Endothelial cell of umbilical vein (primary cell): ENCODE results near the gene YJU2. TPM values are rescaled to one million over a fixed set of nuclear protein-coding genes. Genes with fewer than 3 reads are reported as not detected.

ENCODE experiments used
- BruUV-seq: library from RNA; stranded (reverse); fragments of 400-500 nt; replicated peaks from 2 replicates; lab custom pipeline; 2021; lab: Mats Ljungman, UMichigan
- CTCF ChIA-PET: fragments of 300-600, 350-600 bp; sonication (Branson Sonifier 250); formaldehyde crosslinking; loops from one replicate; lab custom pipeline; 2021; ENCODE audit warnings: antibody characterized with exemption, inconsistent platforms; lab: Charles Lee
- POLR2A ChIA-PET: fragments of 300-600, 350-600 bp; sonication (Branson Sonifier 250); formaldehyde crosslinking; loops from one replicate; lab custom pipeline; 2021; ENCODE audit warnings: antibody characterized with exemption, inconsistent platforms; lab: Charles Lee
- DNase-seq: peaks from one replicate; pipeline ENCODE4 v3.0.0-alpha.2; 2011; ENCODE audit warnings: low read depth, low spot score
- FAIRE-seq: peaks from 2 replicates; lab custom pipeline; 2011; peaks lifted over from hg19 to GRCh38; lab: Jason Lieb, UNC
- H2AFZ ChIP-seq: 2 replicates; pipeline ENCODE4 v1.6.0; 2012; ENCODE audit warnings: low read depth, low read length, control low read depth, inconsistent platforms
- H3K27ac ChIP-seq: 2 replicates; pipeline ENCODE4 v1.5.1; 2011; ENCODE audit warnings: low read depth, mild to moderate bottlenecking, control low read depth, low read length, moderate library complexity; ENCODE audit not compliant: insufficient read depth
- H3K27me3 ChIP-seq, 2 experiments: 2 replicates each; pipeline versions ENCODE4 v1.6.0 to v1.6.1; 2011; ENCODE audit warnings: low read length in 2 of 2, mixed read lengths in 1 of 2; ENCODE audit not compliant: control insufficient read depth in 2 of 2, insufficient read depth in 2 of 2
- H3K36me3 ChIP-seq, 2 experiments: 2 replicates in 1 of 2; 3 replicates in 1 of 2; pipeline ENCODE4 v1.5.1; 2011; ENCODE audit warnings: low read length in 2 of 2, mild to moderate bottlenecking in 1 of 2, moderate library complexity in 1 of 2; ENCODE audit not compliant: control insufficient read depth in 2 of 2, insufficient read depth in 2 of 2; ENCODE audit errors: extremely low read depth in 1 of 2
- H3K4me1 ChIP-seq: 3 replicates; pipeline ENCODE4 v1.5.1; 2011; ENCODE audit warnings: mild to moderate bottlenecking, low read length; ENCODE audit not compliant: control insufficient read depth, insufficient read depth; ENCODE audit errors: extremely low read depth
- H3K4me2 ChIP-seq: 2 replicates; pipeline ENCODE4 v1.6.1; 2011; ENCODE audit warnings: low read length, control low read depth, mixed read lengths; ENCODE audit not compliant: insufficient read depth
- H3K4me3 ChIP-seq, 3 experiments: fragments of 200-600 bp in 1 of 3; sonication (generic), shearing (Covaris generic) in 1 of 3; replicated peaks in 1 of 3; 2 replicates each; pipeline ENCODE4 v1.5.1; 2011 to 2016; ENCODE audit warnings: control low read depth in 3 of 3, low read length in 3 of 3, mild to moderate bottlenecking in 2 of 3, inconsistent platforms in 1 of 3, low read depth in 1 of 3, moderate library complexity in 1 of 3; ENCODE audit not compliant: insufficient read depth in 1 of 3
- H3K79me2 ChIP-seq: 2 replicates; pipeline ENCODE4 v1.6.0; 2012; ENCODE audit warnings: low read length, inconsistent platforms; ENCODE audit not compliant: control insufficient read depth, insufficient read depth
- H3K9ac ChIP-seq: replicated peaks from 2 replicates; pipeline ENCODE3; 2011; ENCODE audit warnings: low read length, control low read depth; ENCODE audit not compliant: insufficient read depth; ENCODE audit errors: extremely low read depth
- H3K9me1 ChIP-seq: replicated peaks from 3 replicates; pipeline ENCODE4 v1.6.0; 2011; ENCODE audit warnings: mild to moderate bottlenecking, low read length; ENCODE audit not compliant: control insufficient read depth, insufficient read depth; ENCODE audit errors: extremely low read depth
- H3K9me3 ChIP-seq: replicated peaks from 2 replicates; pipeline ENCODE4 v1.5.1; 2012; ENCODE audit warnings: low read length, inconsistent platforms; ENCODE audit not compliant: control insufficient read depth, insufficient read depth
- H4K20me1 ChIP-seq: replicated peaks from 2 replicates; pipeline ENCODE3; 2011; ENCODE audit warnings: mild to moderate bottlenecking, low read length; ENCODE audit not compliant: control insufficient read depth, insufficient read depth; ENCODE audit errors: extremely low read depth
- FOS ChIP-seq: IDR thresholded peaks from 2 replicates; pipeline ENCODE4 v1.6.1; 2011; ENCODE audit warnings: mild to moderate bottlenecking, low read length, moderate library complexity, borderline replicate concordance; ENCODE audit not compliant: insufficient read depth
- GATA2 ChIP-seq: IDR thresholded peaks from 2 replicates; pipeline ENCODE4 v1.7.0; 2011; ENCODE audit warnings: low read depth, mild to moderate bottlenecking, moderate library complexity, mixed read lengths, low read length; ENCODE audit not compliant: insufficient read length, insufficient read depth
- JUN ChIP-seq: IDR thresholded peaks from 2 replicates; pipeline ENCODE4 v1.6.1; 2011; ENCODE audit warnings: borderline replicate concordance, low read depth; ENCODE audit not compliant: insufficient read length, insufficient read depth
- POLR2A ChIP-seq: IDR thresholded peaks from 2 replicates; pipeline ENCODE4 v1.6.1; 2012; ENCODE audit warnings: low read depth, mild to moderate bottlenecking, control low read depth, low read length
- POLR2AphosphoS5 ChIP-seq: IDR thresholded peaks from 2 replicates; pipeline ENCODE4 v1.6.1; 2012; ENCODE audit warnings: low read depth, mild to moderate bottlenecking, control low read depth, low read length, moderate library complexity; ENCODE audit not compliant: insufficient read depth
- dilution Hi-C: fragments of 300-500 bp; cut with MboI; formaldehyde crosslinking; loops from one replicate; pipeline ENCODE4 v1.15.0; 2019; ENCODE audit warnings: low sequenced_read_pairs; ENCODE audit not compliant: extremely low pct_ligation_motif_present
- intact Hi-C: fragments of 100-400 bp; cut with micrococcal nuclease; formaldehyde crosslinking; loops from one replicate; pipeline ENCODE4 v1.10.0; 2022
- polyA plus RNA-seq, 4 experiments: library from polyadenylated mRNA; depleted of rRNA in 3 of 4; stranded (reverse) in 3 of 4; unstranded in 1 of 4; fragments of >200 nt; gene quantifications; 2 replicates each; pipeline versions ENCODE4 v1.2.1 to v1.2.3, GENCODE V29; 2011 to 2012; ENCODE audit warnings: missing spikeins in 1 of 4
- total RNA-seq: library from RNA; stranded (reverse); gene quantifications from 2 replicates; pipeline ENCODE4 v1.2.3, GENCODE V29; 2021
- TF ChIP-seq, protein P1 (sequence below), 2 donors: IDR thresholded peaks; 1 replicate in 1 of 2; 2 replicates in 1 of 2; pipeline ENCODE4 v1.5.1; 2011; ENCODE audit warnings: low read length in 2 of 2, mild to moderate bottlenecking in 2 of 2, moderate library complexity in 2 of 2, control low read depth in 1 of 2, inconsistent platforms in 1 of 2, low read depth in 1 of 2; ENCODE audit not compliant: insufficient read depth in 1 of 2; ENCODE audit errors: extremely low read depth in 1 of 2

The YJU2 gene
- total and polyA plus RNA-seq, 2 donors (not counting 3 experiments of a cell fraction or from before 2014, with no cell fraction given), result 20.7 to 21.5 TPM

DNA sequence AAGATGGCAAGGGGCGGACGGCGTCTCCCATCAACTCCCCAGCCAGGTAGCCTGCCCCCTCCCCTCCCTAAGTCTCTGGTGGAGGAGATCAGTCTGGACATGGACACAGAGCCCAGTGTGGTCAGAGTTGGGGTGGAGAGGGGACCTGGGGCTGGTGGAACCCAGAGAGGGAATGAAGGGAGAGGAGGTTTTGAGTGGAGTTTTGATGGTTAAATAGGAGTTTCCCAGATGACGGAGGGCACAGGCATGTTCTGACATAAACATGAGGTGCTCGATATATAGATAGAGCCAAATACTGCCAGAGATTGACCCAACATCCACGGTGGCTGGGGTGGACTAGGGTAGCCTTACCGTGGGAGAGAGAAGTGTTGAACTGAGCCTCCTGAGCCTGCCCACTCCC is 71.6 kb downstream of the YJU2 start:
- intact Hi-C loops, result loop anchor here (10.0 kb wide), 1 partner anchor 856 kb away; no protein-coding TSS in a partner anchor
- dilution Hi-C loops, result no loop called here

More for the DNA sequence above, 71.6 kb downstream of the YJU2 start:
- Histone ChIP-seq H4K20me1 (no peaks in the 10 kb centered on the region), H3K9me1 (no peaks in the 10 kb centered on the region), H3K4me1 (no peaks in the 10 kb centered on the region), H3K27me3 (no peaks in the 10 kb centered on the region), H3K4me2 (no peak overlapping the region), H3K36me3 (peaks cover 0 to 4% of the 10 kb centered on the region in 2 experiments), H3K79me2 (no peaks in the 10 kb centered on the region), H3K27ac (no peak overlapping the region), H3K9me3 (no peaks in the 10 kb centered on the region), H2AFZ (no peak overlapping the region), H3K4me3 (no peak overlapping the region), H3K9ac (no peak overlapping the region)
- CTCF ChIA-PET, result interaction anchor here (1.7 kb wide), 1 partner anchor 9 kb away, joined by 5 read pairs; no protein-coding TSS in a partner anchor
- POLR2A ChIA-PET, result no interaction called here
- no peak for DNase-seq
- FAIRE-seq, result no peak
- no peak for TF ChIP-seq GATA2
- no peak for TF ChIP-seq JUN
- no peak for TF ChIP-seq POLR2A
- TF ChIP-seq FOS, result no peak
- no peak for TF ChIP-seq POLR2AphosphoS5
- TF ChIP-seq, protein P1, sequence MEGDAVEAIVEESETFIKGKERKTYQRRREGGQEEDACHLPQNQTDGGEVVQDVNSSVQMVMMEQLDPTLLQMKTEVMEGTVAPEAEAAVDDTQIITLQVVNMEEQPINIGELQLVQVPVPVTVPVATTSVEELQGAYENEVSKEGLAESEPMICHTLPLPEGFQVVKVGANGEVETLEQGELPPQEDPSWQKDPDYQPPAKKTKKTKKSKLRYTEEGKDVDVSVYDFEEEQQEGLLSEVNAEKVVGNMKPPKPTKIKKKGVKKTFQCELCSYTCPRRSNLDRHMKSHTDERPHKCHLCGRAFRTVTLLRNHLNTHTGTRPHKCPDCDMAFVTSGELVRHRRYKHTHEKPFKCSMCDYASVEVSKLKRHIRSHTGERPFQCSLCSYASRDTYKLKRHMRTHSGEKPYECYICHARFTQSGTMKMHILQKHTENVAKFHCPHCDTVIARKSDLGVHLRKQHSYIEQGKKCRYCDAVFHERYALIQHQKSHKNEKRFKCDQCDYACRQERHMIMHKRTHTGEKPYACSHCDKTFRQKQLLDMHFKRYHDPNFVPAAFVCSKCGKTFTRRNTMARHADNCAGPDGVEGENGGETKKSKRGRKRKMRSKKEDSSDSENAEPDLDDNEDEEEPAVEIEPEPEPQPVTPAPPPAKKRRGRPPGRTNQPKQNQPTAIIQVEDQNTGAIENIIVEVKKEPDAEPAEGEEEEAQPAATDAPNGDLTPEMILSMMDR (IDR thresholded peaks at IDR 0.05; ENCODE audit: extremely low read depth in 1 of 2, insufficient read depth in 1 of 2, low read depth in 1 of 2, low read length in 2 of 2), result no peak
- BruUV-seq, result no TSS peak

Other genes starting within 250 kb of the YJU2 start
- 46.2 and 47.2 TPM in 2 replicates for gene PIAS4, start 239.3 kb upstream of the YJU2 start, total RNA-seq
- 23.6 and 26.2 TPM in 2 replicates for gene PIAS4, start 239.3 kb upstream of the YJU2 start, polyA plus RNA-seq
- 28.0 and 29.0 TPM in 2 replicates for gene ZBTB7A, start 180.2 kb upstream of the YJU2 start, total RNA-seq
- gene ZBTB7A, start 180.2 kb upstream of the YJU2 start, polyA plus RNA-seq, result 8.2 and 10.8 TPM in 2 replicates
- 171 TPM in 2 replicates for gene MAP2K2, start 123.0 kb upstream of the YJU2 start, total RNA-seq
- 126 and 161 TPM in 2 replicates for gene MAP2K2, start 123.0 kb upstream of the YJU2 start, polyA plus RNA-seq
- gene CREB3L3, start 93.4 kb upstream of the YJU2 start, total RNA-seq, result not detected in 2 replicates
- not detected in 2 replicates for gene CREB3L3, start 93.4 kb upstream of the YJU2 start, polyA plus RNA-seq
- 26.9 and 28.1 TPM in 2 replicates for gene SIRT6, start 64.5 kb upstream of the YJU2 start, total RNA-seq
- 36.6 and 41.2 TPM in 2 replicates for gene SIRT6, start 64.5 kb upstream of the YJU2 start, polyA plus RNA-seq
- gene ANKRD24, start 64.4 kb upstream of the YJU2 start, total RNA-seq, result 0.18 and 0.27 TPM in 2 replicates
- 0.07 and 0.08 TPM in 2 replicates for gene ANKRD24, start 64.4 kb upstream of the YJU2 start, polyA plus RNA-seq
- gene EBI3, start 17.6 kb upstream of the YJU2 start, total RNA-seq, result 0.29 and 0.46 TPM in 2 replicates
- 1.0 and 1.8 TPM in 2 replicates for gene EBI3, start 17.6 kb upstream of the YJU2 start, polyA plus RNA-seq
- gene SHD, start 32.2 kb downstream of the YJU2 start, total RNA-seq, result not detected in 2 replicates
- gene SHD, start 32.2 kb downstream of the YJU2 start, polyA plus RNA-seq, result not detected in 2 replicates
- not detected in 2 replicates for gene TMIGD2, start 55.3 kb downstream of the YJU2 start, total RNA-seq
- gene TMIGD2, start 55.3 kb downstream of the YJU2 start, polyA plus RNA-seq, result not detected in 2 replicates
- 25.8 and 26.0 TPM in 2 replicates for gene FSD1, start 57.5 kb downstream of the YJU2 start, total RNA-seq
- 55.5 and 95.4 TPM in 2 replicates for gene FSD1, start 57.5 kb downstream of the YJU2 start, polyA plus RNA-seq
- gene STAP2, start 91.7 kb downstream of the YJU2 start, total RNA-seq, result 11.8 and 12.2 TPM in 2 replicates
- 21.7 and 21.8 TPM in 2 replicates for gene STAP2, start 91.7 kb downstream of the YJU2 start, polyA plus RNA-seq
- gene MPND, start 96.5 kb downstream of the YJU2 start, total RNA-seq, result 21.1 and 22.1 TPM in 2 replicates
- gene MPND, start 96.5 kb downstream of the YJU2 start, polyA plus RNA-seq, result 13.8 and 14.8 TPM in 2 replicates
- gene SH3GL1, start 153.5 kb downstream of the YJU2 start, total RNA-seq, result 143 and 153 TPM in 2 replicates
- gene SH3GL1, start 153.5 kb downstream of the YJU2 start, polyA plus RNA-seq, result 145 and 191 TPM in 2 replicates
- 44.5 and 47.8 TPM in 2 replicates for gene CHAF1A, start 155.6 kb downstream of the YJU2 start, total RNA-seq
- 19.5 and 32.1 TPM in 2 replicates for gene CHAF1A, start 155.6 kb downstream of the YJU2 start, polyA plus RNA-seq
- gene UBXN6, start 210.7 kb downstream of the YJU2 start, total RNA-seq, result 78.5 and 84.5 TPM in 2 replicates
- 93.7 and 171 TPM in 2 replicates for gene UBXN6, start 210.7 kb downstream of the YJU2 start, polyA plus RNA-seq
- gene HDGFL2, start 225.2 kb downstream of the YJU2 start, total RNA-seq, result 79.6 and 89.9 TPM in 2 replicates
- 27.2 and 39.1 TPM in 2 replicates for gene HDGFL2, start 225.2 kb downstream of the YJU2 start, polyA plus RNA-seq